HEK293T (cell line): ENCODE data around the gene FKBP2.

ENCODE experiments used
- CTCF ChIA-PET: fragments of 350-600 bp; formaldehyde crosslinking; extraction: SDS; loops from one replicate; lab custom pipeline; 2021; ENCODE audit warnings: antibody characterized with exemption, inconsistent platforms; lab: Yijun Ruan, JAX
- POLR2A ChIA-PET: fragments of 350-600 bp; formaldehyde crosslinking; extraction: SDS; loops from one replicate; lab custom pipeline; 2020; ENCODE audit warnings: antibody characterized with exemption, inconsistent platforms; lab: Yijun Ruan, JAX
- DNase-seq: peaks from one replicate; pipeline ENCODE4 v3.0.0; 2012; ENCODE audit warnings: mixed read lengths; ENCODE audit errors: extremely low spot score
- ARNT ChIP-seq: fragments of 450-650 bp; IDR thresholded peaks from 2 replicates; pipeline ENCODE4 v1.6.1; 2017; ENCODE audit warnings: mild to moderate bottlenecking
- BHLHE40 ChIP-seq: fragments of 450-650 bp; IDR thresholded peaks from 2 replicates; pipeline ENCODE4 v1.6.1; 2016; ENCODE audit warnings: mild to moderate bottlenecking, moderate library complexity, borderline replicate concordance
- CTBP1 ChIP-seq: fragments of 450-650 bp; IDR thresholded peaks from 2 replicates; pipeline ENCODE4 v1.6.1; 2016; ENCODE audit warnings: borderline replicate concordance
- ELF4 ChIP-seq: fragments of 450-650 bp; IDR thresholded peaks from 2 replicates; pipeline ENCODE4 v1.6.1; 2017; ENCODE audit warnings: antibody characterized with exemption
- FOXA1 ChIP-seq: fragments of 450-650 bp; IDR thresholded peaks from 2 replicates; pipeline ENCODE4 v1.6.1; 2016; ENCODE audit warnings: mild to moderate bottlenecking
- FOXK2 ChIP-seq: fragments of 450-650 bp; IDR thresholded peaks from 2 replicates; pipeline ENCODE4 v1.6.1; 2016; ENCODE audit warnings: mild to moderate bottlenecking
- FOXM1 ChIP-seq: fragments of 450-650 bp; IDR thresholded peaks from 2 replicates; pipeline ENCODE4 v1.6.1; 2017; ENCODE audit warnings: mild to moderate bottlenecking, borderline replicate concordance
- HDGF ChIP-seq: fragments of 450-650 bp; IDR thresholded peaks from 2 replicates; pipeline ENCODE4 v1.6.1; 2017; ENCODE audit warnings: antibody characterized with exemption, borderline replicate concordance
- L3MBTL2 ChIP-seq: fragments of 450-650 bp; conservative IDR thresholded peaks from 2 replicates; pipeline ENCODE4 v1.6.1; 2016; ENCODE audit warnings: mild to moderate bottlenecking
- LEF1 ChIP-seq: fragments of 450-650 bp; IDR thresholded peaks from 2 replicates; pipeline ENCODE4 v1.6.1; 2017; ENCODE audit warnings: mild to moderate bottlenecking, borderline replicate concordance
- NFRKB ChIP-seq: fragments of 450-650 bp; IDR thresholded peaks from 2 replicates; pipeline ENCODE4 v1.6.1; 2016; ENCODE audit warnings: mild to moderate bottlenecking, moderate library complexity
- SP1 ChIP-seq: fragments of 450-650 bp; IDR thresholded peaks from 2 replicates; pipeline ENCODE4 v1.6.1; 2017
- SUZ12 ChIP-seq: fragments of 450-650 bp; IDR thresholded peaks from 2 replicates; pipeline ENCODE4 v1.6.1; 2016; ENCODE audit warnings: mild to moderate bottlenecking
- TARDBP ChIP-seq: fragments of 450-650 bp; IDR thresholded peaks from 2 replicates; pipeline ENCODE4 v1.6.1; 2016
- ZNF384 ChIP-seq: fragments of 450-650 bp; IDR thresholded peaks from 2 replicates; pipeline ENCODE4 v1.6.1; 2016
- TF ChIP-seq, protein P1 (sequence below): fragments of 450-650 bp; IDR thresholded peaks from 2 replicates; pipeline ENCODE4 v1.6.1; 2016

FKBP2 gene

DNA sequence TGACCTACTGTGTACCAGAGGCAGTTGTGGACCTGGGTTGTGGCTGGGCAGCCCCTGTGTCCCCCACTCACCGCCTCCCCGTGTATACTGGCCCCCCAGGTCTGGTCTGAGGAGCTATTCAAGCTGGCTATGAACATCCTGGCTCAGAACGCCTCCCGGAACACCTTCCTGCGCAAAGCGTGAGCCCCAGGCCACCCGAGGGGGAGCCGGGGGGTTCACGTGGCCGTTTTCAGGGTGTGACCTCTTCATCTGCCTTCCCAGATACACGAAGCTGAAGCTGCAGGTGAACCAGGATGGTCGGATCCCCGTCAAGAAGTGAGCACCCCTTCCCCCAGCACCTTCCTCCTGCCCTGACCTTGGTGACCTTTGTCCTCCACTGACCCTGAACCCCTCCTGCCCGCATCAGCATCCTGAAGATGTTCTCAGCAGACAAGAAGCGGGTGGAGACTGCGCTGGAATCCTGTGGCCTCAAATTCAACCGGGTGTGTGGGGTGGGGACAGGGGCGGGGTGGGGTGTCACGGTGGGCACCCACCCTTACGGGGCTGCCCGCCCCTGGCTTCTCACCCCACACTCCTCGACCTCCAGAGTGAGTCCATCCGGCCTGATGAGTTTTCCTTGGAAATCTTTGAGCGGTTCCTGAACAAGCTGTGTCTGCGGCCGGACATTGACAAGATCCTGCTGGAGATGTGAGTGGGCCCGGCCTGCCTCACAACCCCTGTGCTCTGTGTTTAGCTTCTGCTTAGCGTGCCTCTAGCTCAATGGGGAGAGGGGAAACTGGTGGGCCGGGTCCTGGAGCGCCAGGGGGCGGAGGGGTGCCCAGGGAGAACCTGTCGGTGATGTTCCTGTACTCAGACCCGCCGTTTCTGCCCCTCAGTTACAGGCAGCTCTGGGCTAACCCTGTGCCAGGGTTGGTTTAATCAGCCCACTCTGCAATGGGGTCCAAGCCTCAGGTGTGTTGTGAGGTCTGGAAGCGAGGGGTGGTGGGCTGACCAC lies 14.5 kb downstream of the FKBP2 start:
- TF ChIP-seq ZNF384 = no peak
- TF ChIP-seq L3MBTL2 = no peak
- TF ChIP-seq FOXA1 = no peak
- no peak for TF ChIP-seq ARNT
- TF ChIP-seq CTBP1 = no peak
- TF ChIP-seq FOXM1 = no peak
- TF ChIP-seq BHLHE40 = no peak
- no peak for TF ChIP-seq FOXK2
- no peak for TF ChIP-seq TARDBP
- no peak for TF ChIP-seq HDGF
- TF ChIP-seq SP1 = no peak
- TF ChIP-seq, protein P1, sequence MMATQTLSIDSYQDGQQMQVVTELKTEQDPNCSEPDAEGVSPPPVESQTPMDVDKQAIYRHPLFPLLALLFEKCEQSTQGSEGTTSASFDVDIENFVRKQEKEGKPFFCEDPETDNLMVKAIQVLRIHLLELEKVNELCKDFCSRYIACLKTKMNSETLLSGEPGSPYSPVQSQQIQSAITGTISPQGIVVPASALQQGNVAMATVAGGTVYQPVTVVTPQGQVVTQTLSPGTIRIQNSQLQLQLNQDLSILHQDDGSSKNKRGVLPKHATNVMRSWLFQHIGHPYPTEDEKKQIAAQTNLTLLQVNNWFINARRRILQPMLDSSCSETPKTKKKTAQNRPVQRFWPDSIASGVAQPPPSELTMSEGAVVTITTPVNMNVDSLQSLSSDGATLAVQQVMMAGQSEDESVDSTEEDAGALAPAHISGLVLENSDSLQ = no peak
- TF ChIP-seq LEF1 = no peak
- TF ChIP-seq NFRKB = no peak
- TF ChIP-seq ELF4 = no peak
- no peak for TF ChIP-seq SUZ12
- POLR2A ChIA-PET = interaction anchor here (0.8 to 4.1 kb wide), 5 partner anchors 9 to 62 kb away, joined by 3 to 18 read pairs (median 4); partner anchors contain the start of genes FKBP2, PPP1R14B, PRDX5 and TRMT112

GRCh38 chr11:64256300-64256699 lies 15.4 kb downstream of the FKBP2 start:
- TF ChIP-seq LEF1 (no peak), ELF4 (no peak), ARNT (no peak), ZNF384 (no peak), L3MBTL2 (no peak), CTBP1 (no peak), SUZ12 (no peak)
- ChIA-PET CTCF (no interaction called here), POLR2A (interaction anchor here (0.9 to 4.1 kb wide), 3 partner anchors 10 to 61 kb away, joined by 3 to 18 read pairs (median 6); partner anchors contain the start of genes FKBP2, PPP1R14B, PRDX5 and TRMT112)
- no peak for DNase-seq

More for the DNA sequence above, 14.5 kb downstream of the FKBP2 start:
- CTCF ChIA-PET = no interaction called here
- no peak for DNase-seq

GRCh38 chr11:64258356-64258755 lies 17.5 kb downstream of the FKBP2 start:
- CTCF ChIA-PET = no interaction called here
- POLR2A ChIA-PET = interaction anchor here (0.9 to 4.1 kb wide), 2 partner anchors 11 to 12 kb away, joined by 3 to 18 read pairs; partner anchors contain the start of gene PPP1R14B
- TF ChIP-seq CTBP1 = no peak
- TF ChIP-seq NFRKB = no peak
- TF ChIP-seq ELF4 = no peak
- no peak for TF ChIP-seq LEF1
- TF ChIP-seq, protein P1 = no peak
- no peak for TF ChIP-seq SP1
- no peak for TF ChIP-seq ZNF384
- TF ChIP-seq FOXA1 = no peak
- no peak for TF ChIP-seq HDGF
- no peak for TF ChIP-seq L3MBTL2
- no peak for TF ChIP-seq SUZ12
- no peak for TF ChIP-seq FOXM1
- no peak for TF ChIP-seq ARNT
- no peak for TF ChIP-seq BHLHE40

DNA sequence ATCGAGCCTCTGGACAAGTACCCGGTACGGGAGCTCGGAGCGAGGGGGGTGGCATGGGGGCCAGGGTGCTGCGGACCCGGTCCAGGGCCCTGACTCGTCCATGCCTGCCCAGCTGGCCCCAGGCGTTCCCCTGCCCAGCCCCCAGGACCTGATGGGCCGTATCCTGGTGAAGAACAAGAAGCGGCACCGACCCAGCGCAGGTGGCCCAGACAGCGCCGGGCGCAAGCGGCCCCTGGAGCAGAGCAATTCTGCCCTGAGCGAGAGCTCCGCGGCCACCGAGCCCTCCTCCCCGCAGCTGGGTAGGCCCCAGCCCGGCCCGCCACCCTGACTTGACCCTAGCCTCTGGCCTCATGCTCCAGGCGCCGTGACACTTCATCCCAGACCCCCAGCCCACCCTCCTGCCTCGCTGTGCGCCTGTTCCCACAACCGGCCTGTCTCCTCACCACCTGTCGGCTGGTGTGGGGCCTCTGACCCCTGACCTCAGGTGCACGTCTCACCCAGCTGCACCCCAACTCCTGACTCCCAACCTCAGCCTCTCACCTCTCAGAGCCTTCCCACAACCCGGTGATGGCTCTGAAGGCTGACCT lies 18.1 kb downstream of the FKBP2 start:
- no peak for TF ChIP-seq SP1
- TF ChIP-seq CTBP1 = no peak
- TF ChIP-seq, protein P1 = no peak
- no peak for TF ChIP-seq SUZ12
- no peak for TF ChIP-seq HDGF
- no peak for TF ChIP-seq BHLHE40
- no peak for TF ChIP-seq L3MBTL2
- no peak for TF ChIP-seq FOXA1
- no peak for TF ChIP-seq ZNF384
- no peak for TF ChIP-seq NFRKB
- TF ChIP-seq TARDBP = no peak
- no peak for TF ChIP-seq FOXK2
- TF ChIP-seq LEF1 = no peak
- no peak for TF ChIP-seq ARNT
- no peak for TF ChIP-seq FOXM1
- no peak for TF ChIP-seq ELF4
- no peak for DNase-seq
- CTCF ChIA-PET = no interaction called here
- POLR2A ChIA-PET = interaction anchor here (4.1 kb wide), 1 partner anchor 12 kb away, joined by 18 read pairs; the partner anchor contains the start of gene PPP1R14B

More at GRCh38 chr11:64258356-64258755, 17.5 kb downstream of the FKBP2 start:
- no peak for DNase-seq

DNA sequence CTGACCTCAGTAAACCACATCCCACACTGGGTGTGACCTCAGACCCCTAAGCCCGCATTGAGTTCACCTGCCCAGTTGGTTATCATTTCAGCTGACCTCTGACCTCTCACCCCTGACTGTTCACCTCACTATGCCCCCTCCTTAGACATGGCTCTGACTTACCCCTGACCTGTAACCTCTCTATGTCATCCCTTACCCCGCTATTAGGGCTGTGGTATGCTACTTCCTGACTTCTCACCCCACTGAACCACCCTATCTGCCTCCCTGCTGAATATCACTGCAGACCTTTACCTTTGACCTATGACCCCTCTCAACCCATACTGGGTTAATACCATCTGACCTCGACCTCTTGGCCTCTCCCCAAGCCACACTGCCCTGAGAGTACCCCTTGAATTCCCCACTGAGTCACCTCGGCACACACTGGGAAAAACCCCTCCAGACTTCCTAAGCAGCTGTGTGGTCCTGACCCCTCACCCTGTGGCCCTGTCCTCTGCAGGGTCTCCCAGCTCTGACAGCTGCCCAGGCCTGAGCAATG lies 18.7 kb downstream of the FKBP2 start:
- ChIA-PET POLR2A (interaction anchor here (4.1 kb wide), 1 partner anchor 13 kb away, joined by 18 read pairs; the partner anchor contains the start of gene PPP1R14B), CTCF (no interaction called here)
- DNase-seq = no peak
- no peak for TF ChIP-seq L3MBTL2
- TF ChIP-seq, protein P1 = no peak
- no peak for TF ChIP-seq SP1
- TF ChIP-seq SUZ12 = no peak
- TF ChIP-seq ZNF384 = no peak
- TF ChIP-seq HDGF = no peak
- TF ChIP-seq BHLHE40 = no peak
- TF ChIP-seq FOXK2 = no peak
- TF ChIP-seq TARDBP = no peak
- TF ChIP-seq FOXM1 = no peak
- TF ChIP-seq LEF1 = no peak
- no peak for TF ChIP-seq CTBP1
- no peak for TF ChIP-seq ARNT
- no peak for TF ChIP-seq ELF4
- TF ChIP-seq NFRKB = no peak
- no peak for TF ChIP-seq FOXA1
